ENCODE results near the gene SEMA6D. TPM values are rescaled to one million over a fixed set of nuclear protein-coding genes. Genes with fewer than 3 reads are reported as not detected.

Gene SEMA6D
- total RNA-seq, 1 experiment from 2014 or later = 0.03 TPM

GRCh38 chr15:47811172-47811571 lies 93.9 kb downstream of the SEMA6D start:
- in situ Hi-C loops (cut with HindIII; ENCODE audit: low pct_unique_long_range_greater_than_20kb, low sequenced_read_pairs) = no loop called here
- H3K4me1 ChIP-seq (ENCODE audit: control insufficient read depth, insufficient read depth, low read length) = no peaks in the 10 kb centered on the region; the same call in 1 of the 2 replicates
- ATAC-seq = no peak
- TF ChIP-seq SIN3A (IDR thresholded peaks at IDR 0.05; ENCODE audit: borderline replicate concordance, insufficient read depth, low read depth, low read length) (no peak), POLR2AphosphoS5 (IDR thresholded peaks at IDR 0.05; ENCODE audit: low read depth, low read length) (no peak), CTCF (IDR thresholded peaks at IDR 0.05) (no peak), REST (IDR thresholded peaks at IDR 0.05; ENCODE audit: insufficient read depth in 1 of 2, low read depth in 2 of 2, low read length in 1 of 2) (no peak), TCF7L2 (IDR thresholded peaks at IDR 0.05; ENCODE audit: low read depth, low read length) (no peak)
- ChIA-PET CTCF (no interaction called here), POLR2A (no interaction called here)
- DNase-seq (ENCODE audit: low read depth, low spot score) = no peak
- no peak overlapping the region for H3K27ac ChIP-seq (ENCODE audit: low read length)
- no peak overlapping the region for H3K4me3 ChIP-seq (ENCODE audit: low read depth in 2 of 2, low read length in 2 of 2)
- intact Hi-C loops (cut with micrococcal nuclease; ENCODE audit: unreplicated experiment) = no loop called here
- H3K27me3 ChIP-seq (ENCODE audit: control insufficient read depth, insufficient read depth, low read length) = no peaks in the 10 kb centered on the region
- H3K36me3 ChIP-seq (ENCODE audit: control insufficient read depth, insufficient read depth, low read length) = no peaks in the 10 kb centered on the region
- BruUV-seq (replicated peaks) = no TSS peak
- no peaks in the 10 kb centered on the region for H3K9me3 ChIP-seq (ENCODE audit: control insufficient read depth, insufficient read depth, low read depth, low read length)

- Histone ChIP-seq H3K4me1 (ENCODE audit: control insufficient read depth, insufficient read depth, low read length) (no peaks in the 10 kb centered on the region; the same call in 1 of the 2 replicates), H3K4me3 (ENCODE audit: low read depth in 2 of 2, low read length in 2 of 2) (no peak overlapping the region), H3K9me3 (ENCODE audit: control insufficient read depth, insufficient read depth, low read depth, low read length) (no peaks in the 10 kb centered on the region), H3K27ac (ENCODE audit: low read length) (no peak overlapping the region; the same call in 1 of the 2 replicates), H3K27me3 (ENCODE audit: control insufficient read depth, insufficient read depth, low read length) (no peaks in the 10 kb centered on the region), H3K36me3 (ENCODE audit: control insufficient read depth, insufficient read depth, low read length) (no peaks in the 10 kb centered on the region)
- in situ Hi-C loops (cut with HindIII; ENCODE audit: low pct_unique_long_range_greater_than_20kb, low sequenced_read_pairs) = no loop called here
- no peak for TF ChIP-seq REST (IDR thresholded peaks at IDR 0.05; ENCODE audit: insufficient read depth in 1 of 2, low read depth in 2 of 2, low read length in 1 of 2)
- TF ChIP-seq SIN3A (IDR thresholded peaks at IDR 0.05; ENCODE audit: borderline replicate concordance, insufficient read depth, low read depth, low read length) = no peak
- TF ChIP-seq POLR2AphosphoS5 (IDR thresholded peaks at IDR 0.05; ENCODE audit: low read depth, low read length) = no peak
- TF ChIP-seq CTCF (IDR thresholded peaks at IDR 0.05) = no peak
- no peak for TF ChIP-seq TCF7L2 (IDR thresholded peaks at IDR 0.05; ENCODE audit: low read depth, low read length)
- intact Hi-C loops (cut with micrococcal nuclease; ENCODE audit: unreplicated experiment) = no loop called here
- CTCF ChIA-PET = no interaction called here
- ATAC-seq (peak; percentile 69), DNase-seq (ENCODE audit: low read depth, low spot score) (peak; percentile 20)
- POLR2A ChIA-PET = no interaction called here
- BruUV-seq (replicated peaks) = no TSS peak
These were observed 95.2 kb downstream of the SEMA6D start for GRCh38 chr15:47812470-47812999.

Data from Panc1 (cell line).